C4-2B (cell line): ENCODE measurements around the gene FGF12.

Experiments used
- ZFX ChIP-seq: fragments of 450-650 bp; IDR thresholded peaks from 2 replicates; pipeline ENCODE4 v1.6.1; 2017
- TF ChIP-seq, protein P1 (sequence below): fragments of 450-650 bp; conservative IDR thresholded peaks from 2 replicates; pipeline ENCODE4 v1.5.1; 2017; ENCODE audit warnings: mild to moderate bottlenecking

DNA sequence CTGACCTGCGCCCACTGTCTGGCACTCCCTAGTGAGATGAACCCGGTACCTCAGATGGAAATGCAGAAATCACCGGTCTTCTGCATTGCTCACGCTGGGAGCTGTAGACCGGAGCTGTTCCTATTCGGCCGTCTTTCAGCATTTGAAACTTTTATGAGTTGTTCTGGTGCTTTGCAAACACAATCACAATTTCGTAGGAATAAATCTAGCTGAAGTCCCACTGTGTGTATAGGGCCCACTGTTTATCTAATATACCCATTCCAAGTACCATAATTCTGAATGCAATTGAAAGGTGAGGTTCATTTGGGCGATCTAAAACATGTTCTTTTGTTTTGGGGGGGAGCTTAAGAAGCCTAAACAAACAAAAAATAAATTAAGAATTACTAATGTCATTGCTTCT is 572.1 kb downstream of the FGF12 start:
- TF ChIP-seq, protein P1, sequence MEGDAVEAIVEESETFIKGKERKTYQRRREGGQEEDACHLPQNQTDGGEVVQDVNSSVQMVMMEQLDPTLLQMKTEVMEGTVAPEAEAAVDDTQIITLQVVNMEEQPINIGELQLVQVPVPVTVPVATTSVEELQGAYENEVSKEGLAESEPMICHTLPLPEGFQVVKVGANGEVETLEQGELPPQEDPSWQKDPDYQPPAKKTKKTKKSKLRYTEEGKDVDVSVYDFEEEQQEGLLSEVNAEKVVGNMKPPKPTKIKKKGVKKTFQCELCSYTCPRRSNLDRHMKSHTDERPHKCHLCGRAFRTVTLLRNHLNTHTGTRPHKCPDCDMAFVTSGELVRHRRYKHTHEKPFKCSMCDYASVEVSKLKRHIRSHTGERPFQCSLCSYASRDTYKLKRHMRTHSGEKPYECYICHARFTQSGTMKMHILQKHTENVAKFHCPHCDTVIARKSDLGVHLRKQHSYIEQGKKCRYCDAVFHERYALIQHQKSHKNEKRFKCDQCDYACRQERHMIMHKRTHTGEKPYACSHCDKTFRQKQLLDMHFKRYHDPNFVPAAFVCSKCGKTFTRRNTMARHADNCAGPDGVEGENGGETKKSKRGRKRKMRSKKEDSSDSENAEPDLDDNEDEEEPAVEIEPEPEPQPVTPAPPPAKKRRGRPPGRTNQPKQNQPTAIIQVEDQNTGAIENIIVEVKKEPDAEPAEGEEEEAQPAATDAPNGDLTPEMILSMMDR = no peak
- no peak for TF ChIP-seq ZFX
